Measurements from ENCODE around the gene CCDC61. TPM values are rescaled to one million over a fixed set of nuclear protein-coding genes. Genes with fewer than 3 reads are reported as not detected.

Gene CCDC61
- total and polyA plus RNA-seq, 12 donors = 6.6 to 11.6 (median 8.3) TPM

GRCh38 chr19:45969676-45970075, 25.6 kb upstream of the CCDC61 start:
- H3K4me1 ChIP-seq = peaks cover 0 to 25% (median 12%) of the 10 kb centered on the region in 9 donors
- H3K27me3 ChIP-seq = peaks cover 0 to 70% (median 48%) of the 10 kb centered on the region in 7 donors
- H3K4me3 ChIP-seq = no peak overlapping the region
- no peaks in the 10 kb centered on the region for H3K9me3 ChIP-seq
- no peak for TF ChIP-seq CTCF (IDR thresholded peaks at IDR 0.05)
- H3K36me3 ChIP-seq = peaks cover 0 to 7% (median 0%) of the 10 kb centered on the region in 9 donors
- intact Hi-C loops (cut with DNase I) = loop anchor here in 1 of 10 donors (2.0 kb wide), 1 partner anchor 13 kb away; no protein-coding TSS in a partner anchor
- ATAC-seq = no peak
- WGBS, 2 donors = 69 to 71% methylated on average over 5 of the region's 5 CpGs
- DNase-seq = no peak
- peak overlapping the region in 2 of 10 donors; percentile 4 to 39 for H3K27ac ChIP-seq

GRCh38 chr19:45971260-45971902, 23.9 kb upstream of the CCDC61 start:
- intact Hi-C loops (cut with DNase I) = loop anchor here in 1 of 10 donors (2.0 kb wide), 1 partner anchor 15 kb away; no protein-coding TSS in a partner anchor
- H3K4me1 ChIP-seq = peaks cover 0 to 25% (median 12%) of the 10 kb centered on the region in 9 donors
- peaks cover 0 to 7% (median 0%) of the 10 kb centered on the region in 9 donors for H3K36me3 ChIP-seq
- no peaks in the 10 kb centered on the region for H3K9me3 ChIP-seq
- ATAC-seq (peak; percentile 26 to 77 (median 63)), DNase-seq (peak; percentile 41 to 51)
- WGBS, 2 donors = 9 to 15% methylated on average over 11 of the region's 11 CpGs
- no peak for TF ChIP-seq CTCF (IDR thresholded peaks at IDR 0.05)
- H3K27ac ChIP-seq = peak overlapping the region; percentile 58 to 93 (median 81)
- H3K27me3 ChIP-seq = peaks cover 0 to 85% (median 62%) of the 10 kb centered on the region in 7 donors
- peak overlapping the region in 9 of 10 donors; percentile 39 to 63 (median 53) for H3K4me3 ChIP-seq

GRCh38 chr19:45972081-45972946, 23.0 kb upstream of the CCDC61 start:
- 15 to 21% methylated on average over 18 of the region's 18 CpGs for WGBS, 2 donors
- intact Hi-C loops (cut with DNase I) = loop anchor here in 1 of 10 donors (1.0 kb wide), 1 partner anchor 16 kb away; no protein-coding TSS in a partner anchor
- no peaks in the 10 kb centered on the region for H3K9me3 ChIP-seq
- peaks cover 0 to 82% (median 59%) of the 10 kb centered on the region in 7 donors for H3K27me3 ChIP-seq
- DNase-seq = peak in 1 of 2 donors; percentile 45
- peak overlapping the region; percentile 25 to 63 (median 52) for H3K4me3 ChIP-seq
- H3K36me3 ChIP-seq = peaks cover 0 to 2% (median 0%) of the 10 kb centered on the region in 9 donors
- H3K27ac ChIP-seq = peak overlapping the region; percentile 58 to 93 (median 81)
- no peak for TF ChIP-seq CTCF (IDR thresholded peaks at IDR 0.05)
- peak; percentile 13 to 83 (median 62) for ATAC-seq
- peaks cover 0 to 25% (median 12%) of the 10 kb centered on the region in 9 donors for H3K4me1 ChIP-seq

All from heart right ventricle (tissue), 16 donors.